ENCODE results near the gene DUSP15.

DUSP15 gene

DNA sequence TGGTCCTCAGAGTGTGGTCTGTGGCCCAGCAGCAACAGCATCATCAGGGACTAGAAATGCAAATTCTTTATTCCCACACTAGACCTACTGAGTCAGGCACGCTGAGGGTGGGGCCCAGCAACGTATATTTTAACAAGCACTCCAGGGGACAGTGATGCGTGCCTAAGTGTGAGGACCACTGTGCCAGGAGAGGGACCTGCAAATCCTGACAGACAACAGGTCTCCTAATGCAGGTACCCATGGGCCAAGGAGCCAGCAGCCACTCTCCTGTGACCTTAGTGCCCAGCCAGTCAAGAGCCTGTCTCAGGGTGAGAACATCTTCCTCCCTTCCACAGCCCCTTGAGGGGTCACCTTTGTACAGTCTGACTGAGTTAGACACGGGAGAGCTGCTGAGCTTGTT, 59.1 kb downstream of the DUSP15 start:
- no peak overlapping the region for H3K4me3 ChIP-seq (ENCODE audit: low read length)
- H3K9me2 ChIP-seq (replicated peaks; ENCODE audit: control insufficient read depth, low read length), result no peaks in the 10 kb centered on the region
- TF ChIP-seq EZH2phosphoT487 (IDR thresholded peaks at IDR 0.05; ENCODE audit: borderline replicate concordance, low read length) (no peak), CTCF (IDR thresholded peaks at IDR 0.05; ENCODE audit: low read depth, low read length, poor library complexity, severe bottlenecking) (no peak)
- no peaks in the 10 kb centered on the region for H3K4me1 ChIP-seq (ENCODE audit: control insufficient read depth, low read length)
- peaks cover 8% of the 10 kb centered on the region; the same call in 1 of the 2 replicates for H3F3A ChIP-seq (ENCODE audit: control insufficient read depth, insufficient read depth)
- no peaks in the 10 kb centered on the region for H3K27me3 ChIP-seq (ENCODE audit: control insufficient read depth, low read length)
- no peak overlapping the region for H3K4me2 ChIP-seq (ENCODE audit: low read length)
- H4K20me1 ChIP-seq (ENCODE audit: control insufficient read depth, insufficient read depth, low read depth, low read length), result no peaks in the 10 kb centered on the region
- peaks cover 6% of the 10 kb centered on the region for H3K36me3 ChIP-seq (ENCODE audit: control insufficient read depth, low read length)
- no peaks in the 10 kb centered on the region for H3K79me2 ChIP-seq (ENCODE audit: control insufficient read depth, low read length)
- H3K9me3 ChIP-seq (ENCODE audit: control insufficient read depth, insufficient read depth, low read length), result no peaks in the 10 kb centered on the region
- no peak overlapping the region for H3K27ac ChIP-seq (ENCODE audit: low read depth, low read length)

All from DOHH2 (cell line).